ENCODE results near the gene SH3GLB2.

Gene SH3GLB2

GRCh38 chr9:128987805-128988204 is 40.3 kb downstream of the SH3GLB2 start:
- DNase-seq (ENCODE audit: low read depth in 1 of 2, low spot score in 1 of 2): no peak
- TF ChIP-seq POLR2AphosphoS5 (IDR thresholded peaks at IDR 0.05; ENCODE audit: low read depth) (no peak), REST (IDR thresholded peaks at IDR 0.05; ENCODE audit: insufficient replicate concordance, low read depth) (no peak), CTCF (IDR thresholded peaks at IDR 0.05; ENCODE audit: insufficient read depth, low read length) (no peak), GABPA (IDR thresholded peaks at IDR 0.05; ENCODE audit: low read depth) (no peak), SPI1 (IDR thresholded peaks at IDR 0.05; ENCODE audit: borderline replicate concordance, low read depth) (no peak)
- Histone ChIP-seq H3K27me3 (ENCODE audit: insufficient read depth, poor library complexity, severe bottlenecking) (no peaks in the 10 kb centered on the region), H3K27ac (replicated peaks) (no peak overlapping the region), H3K4me3 (replicated peaks; ENCODE audit: insufficient read depth, low read length) (no peak overlapping the region)

- Histone ChIP-seq H3K27me3 (ENCODE audit: insufficient read depth, poor library complexity, severe bottlenecking) (no peaks in the 10 kb centered on the region), H3K27ac (replicated peaks) (no peak overlapping the region), H3K4me3 (replicated peaks; ENCODE audit: insufficient read depth, low read length) (no peak overlapping the region)
- no peak for DNase-seq (ENCODE audit: low read depth in 1 of 2, low spot score in 1 of 2)
- TF ChIP-seq SPI1 (IDR thresholded peaks at IDR 0.05; ENCODE audit: borderline replicate concordance, low read depth) (no peak), GABPA (IDR thresholded peaks at IDR 0.05; ENCODE audit: low read depth) (no peak), REST (IDR thresholded peaks at IDR 0.05; ENCODE audit: insufficient replicate concordance, low read depth) (no peak), POLR2AphosphoS5 (IDR thresholded peaks at IDR 0.05; ENCODE audit: low read depth) (no peak), CTCF (IDR thresholded peaks at IDR 0.05; ENCODE audit: insufficient read depth, low read length) (no peak)
Measured at GRCh38 chr9:128986671-128987070, 41.5 kb downstream of the SH3GLB2 start.

- Histone ChIP-seq H3K4me3 (replicated peaks; ENCODE audit: insufficient read depth, low read length) (no peak overlapping the region), H3K27me3 (ENCODE audit: insufficient read depth, poor library complexity, severe bottlenecking) (no peaks in the 10 kb centered on the region), H3K27ac (replicated peaks) (no peak overlapping the region)
- no peak for DNase-seq (ENCODE audit: low read depth in 1 of 2, low spot score in 1 of 2)
- TF ChIP-seq CTCF (IDR thresholded peaks at IDR 0.05; ENCODE audit: insufficient read depth, low read length): no peak
- no peak for TF ChIP-seq GABPA (IDR thresholded peaks at IDR 0.05; ENCODE audit: low read depth)
- TF ChIP-seq SPI1 (IDR thresholded peaks at IDR 0.05; ENCODE audit: borderline replicate concordance, low read depth): no peak
- no peak for TF ChIP-seq POLR2AphosphoS5 (IDR thresholded peaks at IDR 0.05; ENCODE audit: low read depth)
- TF ChIP-seq REST (IDR thresholded peaks at IDR 0.05; ENCODE audit: insufficient replicate concordance, low read depth): no peak
Measured at GRCh38 chr9:128983536-128983935, 44.6 kb downstream of the SH3GLB2 start.

Data from HL-60 (cell line).